Keratinocyte (primary cell): ENCODE measurements around the gene TMEM243.

Experiments
- EZH2 ChIP-seq: IDR thresholded peaks from one replicate; pipeline ENCODE4 v1.6.1; 2012; ENCODE audit warnings: inconsistent platforms, mild to moderate bottlenecking, low read length, moderate library complexity
- TF ChIP-seq, protein P1 (sequence below), 3 experiments: IDR thresholded peaks in 1 of 3; conservative IDR thresholded peaks in 1 of 3; optimal IDR thresholded peaks in 1 of 3; 2 replicates in 2 of 3; 3 replicates in 1 of 3; pipeline versions ENCODE3 to v1.5.1; 2011; ENCODE audit warnings: low read length in 3 of 3, mild to moderate bottlenecking in 3 of 3, moderate library complexity in 2 of 3, control low read depth in 1 of 3, inconsistent platforms in 1 of 3; ENCODE audit not compliant: insufficient read depth in 2 of 3; ENCODE audit errors: extremely low read depth in 1 of 3

- TF ChIP-seq, protein P1, sequence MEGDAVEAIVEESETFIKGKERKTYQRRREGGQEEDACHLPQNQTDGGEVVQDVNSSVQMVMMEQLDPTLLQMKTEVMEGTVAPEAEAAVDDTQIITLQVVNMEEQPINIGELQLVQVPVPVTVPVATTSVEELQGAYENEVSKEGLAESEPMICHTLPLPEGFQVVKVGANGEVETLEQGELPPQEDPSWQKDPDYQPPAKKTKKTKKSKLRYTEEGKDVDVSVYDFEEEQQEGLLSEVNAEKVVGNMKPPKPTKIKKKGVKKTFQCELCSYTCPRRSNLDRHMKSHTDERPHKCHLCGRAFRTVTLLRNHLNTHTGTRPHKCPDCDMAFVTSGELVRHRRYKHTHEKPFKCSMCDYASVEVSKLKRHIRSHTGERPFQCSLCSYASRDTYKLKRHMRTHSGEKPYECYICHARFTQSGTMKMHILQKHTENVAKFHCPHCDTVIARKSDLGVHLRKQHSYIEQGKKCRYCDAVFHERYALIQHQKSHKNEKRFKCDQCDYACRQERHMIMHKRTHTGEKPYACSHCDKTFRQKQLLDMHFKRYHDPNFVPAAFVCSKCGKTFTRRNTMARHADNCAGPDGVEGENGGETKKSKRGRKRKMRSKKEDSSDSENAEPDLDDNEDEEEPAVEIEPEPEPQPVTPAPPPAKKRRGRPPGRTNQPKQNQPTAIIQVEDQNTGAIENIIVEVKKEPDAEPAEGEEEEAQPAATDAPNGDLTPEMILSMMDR (optimal IDR thresholded peaks at IDR 0.05 in 1 of 3, IDR thresholded peaks at IDR 0.05 in 1 of 3, conservative IDR thresholded peaks at IDR 0.05 in 1 of 3; ENCODE audit: extremely low read depth in 1 of 3, insufficient read depth in 2 of 3, low read length in 3 of 3) = no peak
- TF ChIP-seq EZH2 = no peak
These were observed 62.8 kb downstream of the TMEM243 start for GRCh38 chr7:87156709-87157108.
